ENCODE results near the gene GSS. TPM values are rescaled to one million over a fixed set of nuclear protein-coding genes. Genes with fewer than 3 reads are reported as not detected.

GSS gene
- total and polyA plus RNA-seq, 2 donors from 2014 or later: 54.9 to 71.5 TPM

DNA sequence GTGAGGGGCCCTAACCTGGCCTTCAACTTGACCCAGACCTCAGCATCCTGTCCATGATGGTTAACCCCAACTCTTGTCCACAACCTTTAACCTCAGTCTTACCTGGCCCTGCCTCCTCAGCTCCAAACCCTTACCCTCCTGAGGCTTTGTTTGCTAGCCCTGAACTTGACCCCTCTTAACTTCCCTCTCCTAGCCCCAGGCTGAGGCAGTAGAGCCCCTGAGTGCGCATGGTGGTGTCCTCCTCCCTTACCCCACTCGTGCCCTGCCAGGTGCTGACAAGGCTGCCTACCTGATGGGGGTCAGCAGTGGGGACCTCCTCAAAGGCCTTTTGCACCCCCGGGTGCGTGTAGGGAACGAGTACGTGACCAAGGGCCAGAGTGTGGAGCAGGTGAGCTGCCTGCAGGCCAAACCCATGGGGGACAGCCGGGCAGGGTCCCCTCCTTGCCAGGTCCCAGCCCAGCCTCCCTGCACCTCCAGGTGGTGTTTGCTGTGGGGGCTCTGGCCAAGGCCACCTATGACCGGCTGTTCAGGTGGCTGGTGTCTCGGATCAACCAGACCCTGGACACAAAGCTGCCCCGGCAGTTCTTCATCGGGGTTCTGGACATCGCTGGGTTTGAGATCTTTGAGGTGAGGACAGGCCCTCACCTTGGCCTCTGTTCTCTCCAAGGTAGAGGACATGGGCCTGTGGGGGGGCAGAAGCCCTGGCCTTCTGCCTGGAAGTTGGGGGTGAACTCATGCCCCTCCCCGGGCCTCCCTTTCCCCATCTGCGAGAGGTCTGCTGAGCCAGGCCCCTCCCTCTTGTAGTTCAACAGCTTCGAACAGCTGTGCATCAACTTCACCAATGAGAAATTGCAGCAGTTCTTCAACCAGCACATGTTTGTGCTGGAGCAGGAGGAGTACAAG lies 31.9 kb upstream of the GSS start:
- intact Hi-C loops (cut with DNase I): no loop called here
- Histone ChIP-seq H3K36me3 (ENCODE audit: control insufficient read depth in 2 of 3, insufficient read depth in 3 of 3, low read length in 3 of 3) (no peaks in the 10 kb centered on the region), H3K4me1 (ENCODE audit: control insufficient read depth in 2 of 3, insufficient read depth in 2 of 3, low read depth in 1 of 3, low read length in 3 of 3) (peaks cover 0 to 5% (median 2%) of the 10 kb centered on the region in 3 donors), H3K4me3 (ENCODE audit: low read length in 3 of 3) (no peak overlapping the region), H3K27me3 (ENCODE audit: control insufficient read depth, insufficient read depth, low read length) (no peaks in the 10 kb centered on the region), H3K9ac (ENCODE audit: low read length in 3 of 3) (no peak overlapping the region), H3K27ac (ENCODE audit: low read depth in 2 of 2, low read length in 2 of 2) (no peak overlapping the region), H3K9me3 (ENCODE audit: control insufficient read depth in 2 of 3, insufficient read depth in 1 of 3, low read length in 3 of 3) (no peaks in the 10 kb centered on the region)
- peak in 2 of 5 donors; percentile 56 to 58 for DNase-seq
- TF ChIP-seq, protein P1, sequence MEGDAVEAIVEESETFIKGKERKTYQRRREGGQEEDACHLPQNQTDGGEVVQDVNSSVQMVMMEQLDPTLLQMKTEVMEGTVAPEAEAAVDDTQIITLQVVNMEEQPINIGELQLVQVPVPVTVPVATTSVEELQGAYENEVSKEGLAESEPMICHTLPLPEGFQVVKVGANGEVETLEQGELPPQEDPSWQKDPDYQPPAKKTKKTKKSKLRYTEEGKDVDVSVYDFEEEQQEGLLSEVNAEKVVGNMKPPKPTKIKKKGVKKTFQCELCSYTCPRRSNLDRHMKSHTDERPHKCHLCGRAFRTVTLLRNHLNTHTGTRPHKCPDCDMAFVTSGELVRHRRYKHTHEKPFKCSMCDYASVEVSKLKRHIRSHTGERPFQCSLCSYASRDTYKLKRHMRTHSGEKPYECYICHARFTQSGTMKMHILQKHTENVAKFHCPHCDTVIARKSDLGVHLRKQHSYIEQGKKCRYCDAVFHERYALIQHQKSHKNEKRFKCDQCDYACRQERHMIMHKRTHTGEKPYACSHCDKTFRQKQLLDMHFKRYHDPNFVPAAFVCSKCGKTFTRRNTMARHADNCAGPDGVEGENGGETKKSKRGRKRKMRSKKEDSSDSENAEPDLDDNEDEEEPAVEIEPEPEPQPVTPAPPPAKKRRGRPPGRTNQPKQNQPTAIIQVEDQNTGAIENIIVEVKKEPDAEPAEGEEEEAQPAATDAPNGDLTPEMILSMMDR (IDR thresholded peaks at IDR 0.05; ENCODE audit: borderline replicate concordance, extremely low read depth, insufficient read depth): no peak
- no peak for FAIRE-seq

DNA sequence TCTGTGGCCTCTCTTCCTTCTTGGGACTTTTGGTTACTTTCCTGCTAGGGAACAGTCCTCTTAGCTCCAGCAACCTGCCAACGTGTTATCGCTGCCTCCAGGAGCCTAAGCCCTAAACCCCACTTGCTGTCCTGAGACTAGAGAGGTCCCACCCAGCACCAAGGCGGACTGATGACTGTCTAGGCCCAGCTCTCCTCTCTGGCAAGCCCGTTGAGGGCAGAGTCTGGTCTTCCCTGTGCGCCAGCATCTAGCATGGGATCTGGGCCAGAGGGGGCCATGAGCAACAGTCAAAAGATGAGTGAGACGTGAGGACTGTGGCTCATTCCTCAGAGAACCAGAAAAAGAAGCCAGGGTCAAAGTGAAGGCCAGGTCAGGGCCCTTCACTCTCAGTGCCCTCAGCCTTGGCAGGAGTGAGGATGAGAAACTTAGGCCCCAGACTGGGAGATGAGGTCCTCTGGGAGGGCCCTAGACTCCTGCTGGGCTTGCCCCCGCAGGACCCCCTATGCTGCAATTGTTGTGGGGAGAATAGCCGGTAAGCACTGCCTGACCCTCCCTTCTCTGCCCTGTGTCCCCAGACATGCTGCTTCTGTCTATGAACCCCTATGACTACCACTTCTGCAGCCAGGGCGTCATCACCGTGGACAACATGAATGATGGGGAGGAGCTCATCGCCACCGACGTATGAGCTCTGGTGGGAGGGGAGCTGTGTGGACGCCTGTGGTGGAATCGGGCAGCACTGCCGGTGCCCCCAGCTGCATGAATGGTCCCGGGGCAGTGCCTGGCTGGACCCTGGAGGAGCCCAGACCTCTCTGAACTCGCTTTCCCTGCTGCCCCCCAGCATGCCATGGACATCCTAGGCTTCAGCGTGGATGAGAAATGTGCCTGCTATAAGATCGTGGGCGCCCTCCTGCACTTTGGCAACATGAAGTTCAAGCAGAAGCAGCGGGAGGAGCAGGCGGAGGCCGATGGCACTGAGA lies 31.0 kb upstream of the GSS start:
- FAIRE-seq (no peak), DNase-seq (peak in 1 of 5 donors; percentile 66)
- Histone ChIP-seq H3K27ac (ENCODE audit: low read depth in 2 of 2, low read length in 2 of 2) (no peak overlapping the region), H3K9me3 (ENCODE audit: control insufficient read depth in 2 of 3, insufficient read depth in 1 of 3, low read length in 3 of 3) (no peaks in the 10 kb centered on the region), H3K27me3 (ENCODE audit: control insufficient read depth, insufficient read depth, low read length) (no peaks in the 10 kb centered on the region), H3K9ac (ENCODE audit: low read length in 3 of 3) (no peak overlapping the region), H3K4me1 (ENCODE audit: control insufficient read depth in 2 of 3, insufficient read depth in 2 of 3, low read depth in 1 of 3, low read length in 3 of 3) (peaks cover 0 to 5% (median 2%) of the 10 kb centered on the region in 3 donors), H3K36me3 (ENCODE audit: control insufficient read depth in 2 of 3, insufficient read depth in 3 of 3, low read length in 3 of 3) (no peaks in the 10 kb centered on the region), H3K4me3 (ENCODE audit: low read length in 3 of 3) (no peak overlapping the region)
- TF ChIP-seq, protein P1 (IDR thresholded peaks at IDR 0.05; ENCODE audit: borderline replicate concordance, extremely low read depth, insufficient read depth): no peak
- intact Hi-C loops (cut with DNase I): no loop called here

DNA sequence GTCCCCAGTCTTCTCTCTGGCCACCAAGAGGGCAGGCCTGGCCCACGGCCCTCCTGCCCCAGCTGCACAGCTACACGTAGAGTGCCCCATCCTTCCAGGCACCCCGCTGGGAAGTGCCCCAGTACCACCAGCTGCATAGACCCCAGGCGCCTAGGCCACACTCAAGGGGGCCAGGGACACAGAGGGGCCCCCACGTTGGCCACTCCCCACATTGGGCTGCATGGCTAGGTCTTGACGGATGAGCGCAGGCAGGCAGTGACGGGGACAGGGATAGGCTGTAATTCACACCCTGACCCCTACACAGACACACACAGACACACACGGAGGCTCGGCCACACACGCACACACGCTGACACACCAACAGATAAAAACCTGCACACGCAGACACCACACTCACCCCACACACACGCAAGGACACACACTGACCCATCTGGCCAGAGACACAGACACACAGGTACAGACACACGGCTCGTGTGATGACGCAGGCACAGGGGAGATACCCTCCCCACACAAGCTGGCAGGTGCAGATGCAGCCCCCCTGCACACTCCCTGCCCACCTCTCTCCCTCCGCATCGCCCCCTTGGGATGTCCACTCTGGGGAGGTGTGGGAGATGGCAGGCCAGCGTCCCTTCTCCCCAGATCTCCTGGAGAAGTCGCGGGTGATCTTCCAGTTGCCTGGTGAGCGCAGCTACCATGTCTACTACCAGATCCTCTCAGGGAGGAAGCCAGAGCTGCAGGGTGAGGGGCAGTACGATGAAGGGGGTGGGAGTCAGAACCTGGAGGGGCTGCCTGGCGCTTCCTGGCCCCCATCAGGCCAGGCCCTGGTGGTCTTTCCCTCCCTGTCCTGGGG lies 30.1 kb upstream of the GSS start:
- Histone ChIP-seq H3K9me3 (ENCODE audit: control insufficient read depth in 2 of 3, insufficient read depth in 1 of 3, low read length in 3 of 3) (no peaks in the 10 kb centered on the region), H3K4me1 (ENCODE audit: control insufficient read depth in 2 of 3, insufficient read depth in 2 of 3, low read depth in 1 of 3, low read length in 3 of 3) (peaks cover 0 to 5% (median 2%) of the 10 kb centered on the region in 3 donors), H3K27me3 (ENCODE audit: control insufficient read depth, insufficient read depth, low read length) (no peaks in the 10 kb centered on the region), H3K9ac (ENCODE audit: low read length in 3 of 3) (no peak overlapping the region), H3K4me3 (ENCODE audit: low read length in 3 of 3) (no peak overlapping the region), H3K27ac (ENCODE audit: low read depth in 2 of 2, low read length in 2 of 2) (no peak overlapping the region), H3K36me3 (ENCODE audit: control insufficient read depth in 2 of 3, insufficient read depth in 3 of 3, low read length in 3 of 3) (no peaks in the 10 kb centered on the region)
- peak in 1 of 5 donors; percentile 62 for DNase-seq
- TF ChIP-seq, protein P1 (IDR thresholded peaks at IDR 0.05; ENCODE audit: borderline replicate concordance, extremely low read depth, insufficient read depth): no peak
- intact Hi-C loops (cut with DNase I): no loop called here
- no peak for FAIRE-seq
